NT2/D1 (cell line): ENCODE measurements around the gene KRTAP1-3.
"Not testable (repeated sequence)": the region's sequence is repeated elsewhere in the genome, so short reads cannot be mapped to it uniquely, and the experiment has no call there.

Source experiments
- DNase-seq: peaks from one replicate; pipeline ENCODE4 v3.0.0-alpha.2; 2011; ENCODE audit warnings: low read depth, low spot score
- H3K27me3 ChIP-seq: 2 replicates; pipeline ENCODE4 v1.6.0; 2011; ENCODE audit warnings: mild to moderate bottlenecking; ENCODE audit not compliant: insufficient read length, insufficient read depth
- H3K36me3 ChIP-seq: 2 replicates; pipeline ENCODE4 v1.6.1; 2011; ENCODE audit warnings: mild to moderate bottlenecking, low read length, mixed read lengths; ENCODE audit not compliant: insufficient read depth, insufficient read length
- H3K4me1 ChIP-seq: 2 replicates; pipeline ENCODE4 v1.5.1; 2011; ENCODE audit not compliant: insufficient read depth, insufficient read length
- H3K4me3 ChIP-seq: 2 replicates; pipeline ENCODE4 v1.5.1; 2011; ENCODE audit warnings: low read depth; ENCODE audit not compliant: insufficient read length
- H3K9ac ChIP-seq: 2 replicates; pipeline ENCODE4 v1.6.0; 2011; ENCODE audit warnings: low read depth; ENCODE audit not compliant: insufficient read length
- H3K9me3 ChIP-seq: 2 replicates; pipeline ENCODE4 v1.5.1; 2011; ENCODE audit warnings: mild to moderate bottlenecking, low read length; ENCODE audit not compliant: insufficient read depth
- SUZ12 ChIP-seq: IDR thresholded peaks from 2 replicates; pipeline ENCODE4 v1.6.1; 2011; ENCODE audit not compliant: insufficient read length, insufficient read depth; ENCODE audit errors: extremely low read depth
- YY1 ChIP-seq: IDR thresholded peaks from 2 replicates; pipeline ENCODE4 v1.6.1; 2011; ENCODE audit not compliant: insufficient read length, insufficient read depth
- ZNF274 ChIP-seq: IDR thresholded peaks from 2 replicates; pipeline ENCODE4 v1.6.1; 2011; ENCODE audit warnings: mild to moderate bottlenecking, low read depth, low read length

The KRTAP1-3 gene

GRCh38 chr17:41060052-41060604, 25.5 kb upstream of the KRTAP1-3 start, which contains the start of gene KRTAP2-3:
Gene KRTAP2-3, minus strand, starts transcription at chr17:41060114. Its CDS starts 64 bp downstream, at chr17:41060050.
- H3K9ac ChIP-seq: no peak within 1 kb of the TSS
- no peaks in the 10 kb centered on the region for H3K27me3 ChIP-seq
- DNase-seq: no peak
- TF ChIP-seq ZNF274 (no peak), SUZ12 (no peak), YY1 (no peak)
- H3K4me1 ChIP-seq: no peaks in the 10 kb centered on the region
- H3K36me3 ChIP-seq: no peaks in the 10 kb centered on the region
- H3K9me3 ChIP-seq: no peaks in the 10 kb centered on the region
- H3K4me3 ChIP-seq: no peak within 1 kb of the TSS

GRCh38 chr17:41059276-41060051, 24.8 kb upstream of the KRTAP1-3 start:
- not testable (repeated sequence) for H3K4me1 ChIP-seq, DNase-seq

DNA sequence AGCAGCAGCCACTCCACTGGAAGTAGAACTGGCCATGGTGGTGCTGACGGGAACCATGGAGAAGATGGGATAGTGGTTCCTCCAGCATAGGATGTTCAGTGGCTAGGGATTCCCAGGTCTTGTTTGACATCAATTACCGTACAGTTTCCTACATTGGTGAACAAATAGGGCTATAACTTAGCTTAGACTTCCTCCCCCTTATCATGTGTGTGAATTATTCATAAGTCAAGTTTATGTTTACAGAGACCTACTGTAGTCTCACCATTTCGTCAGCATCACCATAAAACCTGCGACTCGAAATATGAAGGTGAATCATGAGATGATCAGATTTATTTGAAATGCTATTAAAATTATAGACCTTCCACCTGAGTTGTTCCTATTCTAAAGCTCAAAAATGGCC, 24.1 kb upstream of the KRTAP1-3 start:
- no peak overlapping the region for H3K4me3 ChIP-seq
- H3K4me1 ChIP-seq: no peaks in the 10 kb centered on the region
- H3K36me3 ChIP-seq: no peaks in the 10 kb centered on the region
- TF ChIP-seq SUZ12 (no peak), ZNF274 (no peak), YY1 (no peak)
- DNase-seq: no peak
- no peak overlapping the region for H3K9ac ChIP-seq
- no peaks in the 10 kb centered on the region for H3K27me3 ChIP-seq
- H3K9me3 ChIP-seq: no peaks in the 10 kb centered on the region

More at GRCh38 chr17:41059276-41060051, 24.8 kb upstream of the KRTAP1-3 start:
- not testable (repeated sequence) for H3K36me3 ChIP-seq, H3K9ac ChIP-seq, H3K27me3 ChIP-seq, H3K4me3 ChIP-seq, H3K9me3 ChIP-seq

DNA sequence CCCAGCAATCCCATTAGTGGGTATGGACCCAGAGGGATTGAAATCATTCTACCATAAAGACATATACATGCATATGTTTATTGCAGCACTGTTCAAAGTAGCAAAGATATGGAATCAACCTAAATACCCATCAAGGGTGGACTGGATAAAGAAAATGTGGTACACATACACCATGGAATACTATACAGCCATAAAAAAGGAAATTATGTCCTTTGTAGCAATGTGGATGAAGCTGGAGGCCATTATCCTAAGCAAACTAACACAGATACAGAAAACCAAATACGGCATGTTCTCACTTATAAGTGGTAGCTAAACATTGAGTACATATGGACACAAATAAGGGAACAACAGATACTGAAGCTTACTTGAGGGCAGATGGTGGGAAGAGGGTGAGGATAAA, 22.9 kb upstream of the KRTAP1-3 start:
- Histone ChIP-seq H3K4me1 (no peaks in the 10 kb centered on the region), H3K36me3 (no peaks in the 10 kb centered on the region), H3K27me3 (no peaks in the 10 kb centered on the region), H3K4me3 (no peak overlapping the region), H3K9ac (no peak overlapping the region), H3K9me3 (no peaks in the 10 kb centered on the region)
- TF ChIP-seq YY1: no peak
- TF ChIP-seq SUZ12: no peak
- TF ChIP-seq ZNF274: no peak
- DNase-seq: no peak

DNA sequence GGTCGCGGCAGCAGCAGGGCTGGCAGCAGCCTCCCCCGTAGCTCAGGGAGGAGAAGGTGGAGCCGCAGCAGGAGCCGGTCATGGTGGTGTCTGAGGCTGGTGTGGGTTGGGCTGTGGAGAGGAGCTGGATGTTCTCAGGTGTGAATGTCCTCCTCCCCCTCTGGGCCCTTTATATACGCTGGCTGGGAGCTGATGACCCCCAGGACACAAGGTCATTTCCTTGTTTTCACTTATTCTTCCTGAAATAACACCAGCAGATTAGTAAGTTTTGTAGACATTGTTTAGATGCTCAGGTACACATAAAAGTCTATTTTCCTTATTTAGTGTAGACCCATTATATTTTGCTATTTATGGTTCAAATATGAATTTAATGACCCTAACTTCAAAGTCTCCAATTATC, 20.5 kb upstream of the KRTAP1-3 start, which contains the start of gene KRTAP2-2:
Gene KRTAP2-2 (minus strand): TSS at position 101 of the 400 bp plus-strand sequence. CDS start 19 bp downstream, at position 82.
- not testable (repeated sequence) for H3K9ac ChIP-seq, H3K4me1 ChIP-seq, H3K9me3 ChIP-seq, DNase-seq, H3K4me3 ChIP-seq, H3K27me3 ChIP-seq, H3K36me3 ChIP-seq

DNA sequence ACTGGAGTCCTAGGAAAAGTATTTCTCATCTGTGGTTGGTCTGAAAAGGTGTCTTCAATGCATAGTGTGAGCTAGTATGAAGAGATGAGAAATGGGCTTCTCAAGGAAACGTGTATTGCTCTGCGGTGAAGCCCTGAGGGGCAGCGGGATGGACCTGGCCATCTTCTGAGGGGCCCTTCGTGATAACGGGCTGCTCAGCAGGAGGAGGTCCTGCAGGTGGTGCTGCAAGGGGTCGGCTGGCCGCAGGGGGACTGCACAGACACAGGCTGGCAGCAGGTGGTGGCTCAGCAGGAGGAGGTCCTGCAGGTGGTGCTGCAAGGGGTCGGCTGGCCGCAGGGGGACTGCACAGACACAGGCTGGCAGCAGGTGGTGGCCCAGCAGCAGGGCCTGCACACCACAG, 19.9 kb upstream of the KRTAP1-3 start:
- H3K36me3 ChIP-seq, H3K27me3 ChIP-seq, H3K9ac ChIP-seq, H3K9me3 ChIP-seq, DNase-seq, H3K4me1 ChIP-seq, H3K4me3 ChIP-seq: not testable (repeated sequence)

DNA sequence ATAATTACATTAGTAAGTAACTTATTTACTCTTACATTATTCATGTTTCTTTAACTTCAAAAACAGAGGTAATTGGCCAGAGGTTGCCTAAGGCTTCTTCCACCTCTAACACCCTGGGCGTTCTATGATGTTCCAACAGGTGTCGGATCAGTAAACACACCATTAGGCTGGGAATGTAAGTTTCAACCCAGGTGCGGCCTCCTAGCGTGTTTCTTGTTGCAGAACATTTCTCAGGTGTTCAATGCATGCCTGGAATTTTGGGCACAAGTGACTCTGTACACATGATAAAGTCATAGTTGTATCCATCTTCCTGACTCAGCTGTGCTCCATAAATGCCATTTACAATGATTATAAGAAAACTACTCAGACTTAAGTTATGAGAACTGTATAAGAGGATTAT, 19.4 kb upstream of the KRTAP1-3 start:
- H3K36me3 ChIP-seq: no peaks in the 10 kb centered on the region
- TF ChIP-seq ZNF274 (no peak), SUZ12 (no peak), YY1 (no peak)
- no peak overlapping the region for H3K4me3 ChIP-seq
- H3K9ac ChIP-seq: no peak overlapping the region
- no peaks in the 10 kb centered on the region for H3K4me1 ChIP-seq
- no peak for DNase-seq
- no peaks in the 10 kb centered on the region for H3K9me3 ChIP-seq
- no peaks in the 10 kb centered on the region for H3K27me3 ChIP-seq
